AG20443 (cell line): Measurements from ENCODE around the gene ASPN.

Source experiments
- DNase-seq: peaks from one replicate; pipeline ENCODE4 v3.0.0; 2012; ENCODE audit warnings: low spot score, mixed read lengths

Gene ASPN

DNA sequence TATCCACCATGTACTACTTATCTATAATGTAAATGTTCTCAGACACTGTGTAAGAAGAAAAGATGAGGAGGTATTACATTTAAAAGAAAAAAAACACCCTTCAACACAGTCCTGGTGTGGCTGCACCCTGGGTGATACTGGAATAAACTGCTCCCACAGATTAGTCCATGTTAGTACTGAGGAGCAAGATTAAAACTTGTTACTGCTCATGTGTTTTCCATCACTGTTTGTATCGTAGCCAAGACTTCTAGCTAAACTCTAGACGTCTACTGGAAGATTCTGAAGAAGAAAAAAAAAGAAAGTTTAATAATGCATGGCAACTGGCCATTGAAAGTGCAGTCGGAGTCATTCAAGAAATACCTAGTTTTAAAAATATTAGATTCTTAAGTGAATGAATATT, at the start of gene ASPN:
Gene ASPN, minus strand, starts transcription at position 178 of the 400 bp plus-strand sequence.
- peak; percentile 42 for DNase-seq

DNA sequence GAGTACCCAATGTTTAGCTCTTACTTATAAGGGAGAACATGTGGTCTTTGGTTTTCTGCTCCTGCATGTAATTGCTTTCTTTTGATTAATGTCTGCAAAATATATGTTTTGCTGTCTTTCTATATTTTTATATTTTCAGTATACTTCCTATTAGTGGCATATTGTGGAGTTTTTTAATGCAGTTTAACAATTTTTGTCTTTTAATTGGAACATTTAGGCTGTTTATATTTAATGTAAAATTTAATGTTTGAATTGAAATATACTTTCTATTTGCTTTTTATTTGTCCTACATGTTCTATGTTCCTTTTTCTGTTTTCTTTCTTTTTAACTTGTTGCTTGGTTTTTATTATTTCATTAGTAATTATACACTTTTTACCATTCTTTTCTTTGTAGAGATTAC, 48.6 kb upstream of the ASPN start:
- no peak for DNase-seq

DNA sequence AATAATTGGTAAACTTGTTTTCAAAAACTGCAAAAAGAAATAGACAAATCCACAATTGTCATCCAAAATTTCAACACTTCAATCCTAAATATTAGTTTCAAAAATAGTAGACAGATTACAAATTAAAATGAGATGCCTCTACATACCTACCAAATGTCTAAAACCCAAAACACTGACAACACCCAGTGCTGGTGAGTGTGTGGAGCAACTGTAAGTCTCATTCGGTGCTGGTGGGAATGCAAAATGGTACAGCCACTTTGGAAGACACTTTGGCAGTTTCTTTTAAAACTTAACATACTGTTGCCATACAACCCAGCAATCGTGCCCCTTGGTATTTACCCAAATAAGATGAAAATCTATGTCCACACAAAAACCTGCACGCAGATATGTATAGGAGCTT, 46.8 kb upstream of the ASPN start:
- no peak for DNase-seq

- no peak for DNase-seq
Measured at GRCh38 chr9:92528522-92528849, 46.2 kb upstream of the ASPN start.

GRCh38 chr9:92527832-92528521, 45.7 kb upstream of the ASPN start:
- no peak for DNase-seq

DNA sequence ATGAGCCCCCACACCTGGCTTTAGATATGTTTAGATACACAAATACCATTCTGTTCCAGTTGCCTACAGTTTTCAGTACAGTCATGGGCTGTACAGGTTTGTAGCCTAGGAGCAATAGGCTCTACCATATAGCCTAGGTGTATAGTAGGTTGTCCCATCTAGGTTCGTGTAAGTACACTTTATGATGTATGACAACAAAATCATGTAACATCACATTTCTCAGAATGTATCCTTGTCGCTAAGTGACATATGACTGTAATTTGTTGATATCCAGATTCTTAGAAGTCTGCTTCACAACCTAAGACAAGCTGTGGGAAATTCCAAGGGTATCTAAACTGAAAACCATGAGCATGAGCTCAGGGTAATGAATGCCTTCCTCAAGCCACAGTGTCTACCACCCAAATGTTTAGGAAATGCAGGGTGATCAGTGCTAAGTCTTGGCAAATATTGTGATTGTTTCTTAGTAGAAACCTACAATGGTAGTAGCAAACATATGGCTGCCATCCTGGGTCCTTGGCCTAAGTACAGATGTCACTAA, 45.1 kb upstream of the ASPN start:
- no peak for DNase-seq

DNA sequence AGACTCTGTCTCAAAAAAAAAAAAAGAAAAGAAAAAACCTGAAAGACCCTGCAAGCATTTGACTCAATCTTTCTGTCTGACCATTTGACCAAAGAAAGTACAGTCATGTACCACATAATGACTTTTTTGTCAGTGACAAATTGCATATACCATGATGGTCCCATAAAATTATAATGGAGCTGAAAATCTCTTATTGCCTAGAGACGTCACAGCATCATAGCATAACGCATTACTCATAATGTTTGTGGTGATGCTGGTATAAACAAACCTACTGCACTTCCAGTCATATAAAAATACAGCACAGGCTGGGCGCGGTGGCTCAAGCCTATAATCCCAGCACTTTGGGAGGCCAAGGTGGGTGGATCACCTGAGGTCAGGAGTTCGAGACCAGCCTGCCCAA, 43.0 kb upstream of the ASPN start:
- DNase-seq, result no peak

GRCh38 chr9:92524881-92525280, 42.6 kb upstream of the ASPN start:
- DNase-seq, result no peak

DNA sequence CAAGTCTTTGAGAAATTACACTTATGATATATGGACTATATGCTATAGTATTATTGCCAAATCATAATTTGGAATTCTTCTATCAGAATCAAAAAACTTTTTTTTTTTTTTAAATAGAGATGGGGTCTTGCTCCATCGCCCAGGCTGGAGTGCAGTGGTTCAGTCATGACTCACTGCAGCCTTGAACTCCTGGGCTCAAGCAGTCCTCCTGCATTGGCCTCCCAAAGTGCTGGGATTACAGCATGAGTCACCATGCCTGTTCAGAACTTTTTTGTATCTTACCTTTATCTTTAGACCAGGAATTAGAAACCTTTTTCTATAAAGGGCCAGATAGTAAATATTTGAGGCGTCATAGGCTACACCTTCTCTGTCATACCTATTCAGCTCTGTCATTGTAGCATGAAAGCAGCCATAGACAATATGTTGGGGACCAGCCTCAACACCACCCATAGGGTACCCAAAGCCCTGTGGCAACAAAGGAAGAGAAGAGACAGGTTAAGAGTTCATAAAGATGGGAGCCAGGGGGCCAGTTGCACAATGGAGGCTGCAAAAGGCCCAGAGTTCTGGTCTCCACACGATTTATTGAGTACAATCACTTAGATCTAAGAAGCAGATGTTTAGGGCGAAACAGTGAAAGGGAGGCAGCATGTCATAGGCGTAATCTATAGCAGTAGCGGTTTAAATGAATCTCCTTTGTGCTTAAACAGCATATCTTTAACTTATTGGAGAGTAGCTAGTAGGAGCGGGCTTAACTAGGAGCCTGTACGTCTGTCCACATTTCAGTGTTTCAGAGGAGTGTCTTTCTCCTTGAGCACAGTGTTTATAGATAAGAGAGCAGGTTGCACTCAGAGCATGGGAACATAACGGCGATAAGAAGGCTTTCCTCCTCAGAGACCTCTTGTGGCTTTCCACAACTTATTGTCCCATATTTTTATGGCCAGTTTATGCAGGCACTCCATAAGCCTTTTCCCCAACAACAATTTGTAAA, 41.0 kb upstream of the ASPN start:
- DNase-seq, result no peak

DNA sequence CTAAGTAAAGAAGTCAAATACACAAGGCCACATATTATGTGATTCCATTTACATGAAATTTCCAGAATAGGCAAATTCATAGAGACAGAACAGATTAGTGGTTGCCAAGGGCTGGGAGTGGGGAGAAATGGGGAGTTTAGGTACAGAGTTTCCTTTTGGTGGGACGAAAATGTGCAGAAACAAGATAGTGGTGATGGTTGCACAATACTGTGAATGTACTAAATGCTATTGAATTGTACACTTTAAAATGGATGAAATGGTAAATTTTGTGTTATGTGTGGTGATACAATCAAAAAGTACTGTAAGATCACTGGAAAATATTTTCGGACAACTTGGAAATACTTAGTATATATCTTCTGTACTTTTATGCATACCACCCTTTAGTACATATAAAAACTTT, 38.5 kb upstream of the ASPN start:
- DNase-seq, result no peak

- no peak for DNase-seq
Measured at GRCh38 chr9:92518199-92518598, 35.9 kb upstream of the ASPN start.

GRCh38 chr9:92517046-92517445, 34.7 kb upstream of the ASPN start:
- DNase-seq, result no peak

- no peak for DNase-seq
Measured at GRCh38 chr9:92516521-92516920, 34.2 kb upstream of the ASPN start.

DNA sequence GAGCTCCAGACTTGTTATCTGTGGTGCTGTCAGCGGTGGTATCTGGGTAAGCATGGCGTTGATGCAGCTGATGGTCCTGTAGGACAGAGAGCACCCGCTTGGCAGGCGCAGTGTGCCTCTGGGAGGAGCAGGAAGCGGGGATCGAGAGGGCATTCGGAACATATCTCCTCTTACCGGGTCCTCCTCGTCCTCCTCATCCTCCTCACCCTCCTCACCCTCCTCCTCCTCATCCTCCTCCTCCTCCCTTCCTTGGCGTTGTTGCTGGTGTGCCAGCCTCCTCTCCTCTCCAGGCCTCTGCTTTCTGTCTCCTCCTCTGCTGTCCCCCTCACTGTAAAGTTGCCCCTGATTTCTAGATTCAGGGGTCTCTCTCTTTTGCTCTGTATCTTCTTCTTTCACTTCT, 32.3 kb upstream of the ASPN start:
- DNase-seq, result no peak

GRCh38 chr9:92513349-92513748, 31.0 kb upstream of the ASPN start:
- no peak for DNase-seq

DNA sequence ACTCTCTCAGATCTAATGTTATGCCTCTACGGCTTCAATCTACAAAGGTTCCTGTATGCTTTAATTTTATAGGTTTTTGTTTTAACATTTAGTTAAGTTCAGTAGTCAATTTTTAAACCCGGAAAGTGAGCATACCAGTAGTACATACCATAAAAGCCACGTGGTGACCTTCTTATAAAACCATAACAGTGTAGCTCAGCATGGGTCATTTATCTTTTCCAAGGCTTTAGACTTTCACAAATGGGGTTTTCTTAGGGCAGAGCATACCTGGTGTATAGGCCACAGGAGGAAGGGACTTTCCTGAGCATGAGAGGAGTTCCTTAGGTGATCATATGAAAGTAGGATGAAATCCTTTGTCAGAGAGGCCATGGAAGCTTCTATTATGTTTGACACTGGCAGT, 30.3 kb upstream of the ASPN start:
- no peak for DNase-seq

DNA sequence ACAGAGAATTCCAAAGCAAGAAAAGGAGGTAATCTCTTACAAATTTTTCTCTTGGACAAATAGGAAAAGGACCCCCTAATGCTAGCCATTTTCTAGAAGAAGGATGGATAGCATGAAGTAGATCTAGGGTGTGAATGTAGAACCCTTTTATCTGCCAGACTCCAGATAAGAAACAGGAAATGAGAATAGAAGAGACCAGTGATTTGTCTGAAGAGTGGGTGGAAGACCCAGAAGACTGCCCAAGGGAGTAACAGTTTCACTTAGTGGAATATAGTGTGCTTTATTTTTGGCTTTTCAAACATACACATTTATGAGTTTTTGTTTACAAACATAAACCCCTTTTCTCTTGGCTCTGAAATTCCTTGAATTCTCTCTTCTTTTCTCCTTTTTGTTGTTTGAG, 28.4 kb upstream of the ASPN start:
- no peak for DNase-seq

GRCh38 chr9:92509050-92509449, 26.7 kb upstream of the ASPN start:
- no peak for DNase-seq

DNA sequence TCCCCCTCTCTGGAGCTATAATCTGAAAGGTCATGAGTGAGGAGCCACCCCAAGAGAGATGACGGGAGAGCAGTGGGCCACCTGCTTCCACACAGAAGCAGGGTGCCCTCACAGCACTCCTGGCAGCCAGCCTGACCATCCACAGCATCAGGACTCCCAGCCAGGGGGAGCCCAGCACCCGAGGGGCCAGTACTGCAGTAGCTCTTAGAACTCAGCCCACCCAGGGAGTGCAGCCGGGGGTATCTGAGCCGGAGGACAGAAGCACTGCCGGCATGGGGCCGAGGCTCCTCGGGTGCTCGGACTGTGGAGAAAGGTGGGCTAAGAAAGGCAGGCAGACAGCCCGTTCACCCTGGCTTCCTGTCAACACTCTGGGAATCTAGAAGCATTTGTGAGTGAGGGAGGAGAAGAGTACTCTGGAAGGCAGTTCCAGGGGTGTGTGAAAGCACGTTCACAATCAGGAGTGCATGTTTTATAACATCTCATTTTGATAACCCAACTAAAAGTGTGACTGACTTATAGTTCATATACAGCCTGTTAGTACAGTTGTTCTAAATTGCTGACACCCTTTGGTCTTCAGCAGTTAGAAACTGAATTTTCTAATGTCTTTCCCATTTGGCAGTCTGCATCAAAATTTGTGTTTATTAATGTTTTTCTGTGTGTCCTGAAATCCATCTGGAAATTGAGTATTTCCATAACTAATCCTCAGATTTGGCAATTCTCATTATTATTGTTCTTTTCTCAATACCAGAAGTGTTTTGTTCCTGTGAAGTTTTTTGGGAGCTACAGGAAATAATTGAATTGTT, 25.9 kb upstream of the ASPN start:
- DNase-seq, result no peak

DNA sequence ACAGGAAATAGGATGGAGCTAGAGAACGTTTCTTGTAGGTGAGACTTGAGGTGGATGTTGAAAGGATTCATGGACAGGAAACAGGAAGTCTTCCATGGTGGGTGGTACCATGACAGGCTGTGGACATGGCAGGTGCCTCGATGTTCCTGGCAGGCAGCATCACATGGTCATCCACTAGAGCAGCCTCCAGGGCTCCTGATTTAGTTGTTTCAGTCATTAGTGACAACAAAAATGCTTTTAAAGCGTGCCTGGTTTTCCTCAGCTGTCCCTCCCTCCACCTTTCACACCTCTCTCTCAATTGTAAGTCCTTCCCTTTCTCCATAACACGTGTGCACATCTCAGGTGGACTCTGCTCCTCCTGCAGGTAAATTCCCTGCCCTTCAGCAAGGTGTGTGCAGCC, 25.2 kb upstream of the ASPN start:
- DNase-seq, result no peak

- no peak for DNase-seq
Measured at GRCh38 chr9:92507005-92507404, 24.7 kb upstream of the ASPN start.

GRCh38 chr9:92506184-92506857, 24.0 kb upstream of the ASPN start:
- DNase-seq, result peak; percentile 90
